Adrenal gland (tissue), 5 donors: Measurements from ENCODE around the gene RBP2.

Source experiments
- CTCF ChIP-seq, 6 experiments: fragments of 450-650 bp in 4 of 6; fragments of 200-600 bp in 2 of 6; sonication (generic) in 1 of 6; IDR thresholded peaks; 1 replicate in 5 of 6; 2 replicates in 1 of 6; pipeline versions ENCODE4 v1.5.1 to v1.8.0; 2016 to 2021; ENCODE audit warnings: antibody characterized with exemption in 6 of 6, mild to moderate bottlenecking in 2 of 6, moderate library complexity in 1 of 6
- POLR2A ChIP-seq, 2 donors: fragments of 450-650 bp; IDR thresholded peaks; one replicate each; pipeline ENCODE4 v1.6.1; 2017; ENCODE audit warnings: antibody characterized with exemption in 2 of 2, mild to moderate bottlenecking in 2 of 2, moderate library complexity in 1 of 2
- donor health status: DM: no; HTN: no; CAD: no.

GRCh38 chr3:139450159-139450558, 26.2 kb downstream of the RBP2 start:
- TF ChIP-seq CTCF (IDR thresholded peaks at IDR 0.05) (no peak), POLR2A (IDR thresholded peaks at IDR 0.05) (no peak)
